ENCODE measurements around the gene AGXT2.

GRCh38 chr5:35024911-35025510 is 22.7 kb downstream of the AGXT2 start:
- TF ChIP-seq, protein P1, sequence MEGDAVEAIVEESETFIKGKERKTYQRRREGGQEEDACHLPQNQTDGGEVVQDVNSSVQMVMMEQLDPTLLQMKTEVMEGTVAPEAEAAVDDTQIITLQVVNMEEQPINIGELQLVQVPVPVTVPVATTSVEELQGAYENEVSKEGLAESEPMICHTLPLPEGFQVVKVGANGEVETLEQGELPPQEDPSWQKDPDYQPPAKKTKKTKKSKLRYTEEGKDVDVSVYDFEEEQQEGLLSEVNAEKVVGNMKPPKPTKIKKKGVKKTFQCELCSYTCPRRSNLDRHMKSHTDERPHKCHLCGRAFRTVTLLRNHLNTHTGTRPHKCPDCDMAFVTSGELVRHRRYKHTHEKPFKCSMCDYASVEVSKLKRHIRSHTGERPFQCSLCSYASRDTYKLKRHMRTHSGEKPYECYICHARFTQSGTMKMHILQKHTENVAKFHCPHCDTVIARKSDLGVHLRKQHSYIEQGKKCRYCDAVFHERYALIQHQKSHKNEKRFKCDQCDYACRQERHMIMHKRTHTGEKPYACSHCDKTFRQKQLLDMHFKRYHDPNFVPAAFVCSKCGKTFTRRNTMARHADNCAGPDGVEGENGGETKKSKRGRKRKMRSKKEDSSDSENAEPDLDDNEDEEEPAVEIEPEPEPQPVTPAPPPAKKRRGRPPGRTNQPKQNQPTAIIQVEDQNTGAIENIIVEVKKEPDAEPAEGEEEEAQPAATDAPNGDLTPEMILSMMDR (IDR thresholded peaks at IDR 0.05; ENCODE audit: low read depth, low read length) = no peak
- no peak for TF ChIP-seq POLR2A (IDR thresholded peaks at IDR 0.05; ENCODE audit: extremely low read depth, insufficient read length)
